HFF-Myc (cell line): ENCODE data around the gene FBXO3.
"Not testable (repeated sequence)": the region's sequence is repeated elsewhere in the genome, so short reads cannot be mapped to it uniquely, and the experiment has no call there.

Experiments
- DNase-seq: peaks from one replicate; pipeline ENCODE4 v3.0.0-alpha.2; 2011; ENCODE audit warnings: low read depth; ENCODE audit errors: extremely low read depth
- H3K4me3 ChIP-seq: replicated peaks from 2 replicates; pipeline ENCODE4 v1.5.1; 2011; ENCODE audit warnings: low read depth, mild to moderate bottlenecking, control low read depth, low read length
- TF ChIP-seq, protein P1 (sequence below): IDR thresholded peaks from 2 replicates; pipeline ENCODE4 v1.5.1; 2012; ENCODE audit warnings: mild to moderate bottlenecking, low read depth, low read length, control low read depth; ENCODE audit errors: missing control alignments

The FBXO3 gene

DNA sequence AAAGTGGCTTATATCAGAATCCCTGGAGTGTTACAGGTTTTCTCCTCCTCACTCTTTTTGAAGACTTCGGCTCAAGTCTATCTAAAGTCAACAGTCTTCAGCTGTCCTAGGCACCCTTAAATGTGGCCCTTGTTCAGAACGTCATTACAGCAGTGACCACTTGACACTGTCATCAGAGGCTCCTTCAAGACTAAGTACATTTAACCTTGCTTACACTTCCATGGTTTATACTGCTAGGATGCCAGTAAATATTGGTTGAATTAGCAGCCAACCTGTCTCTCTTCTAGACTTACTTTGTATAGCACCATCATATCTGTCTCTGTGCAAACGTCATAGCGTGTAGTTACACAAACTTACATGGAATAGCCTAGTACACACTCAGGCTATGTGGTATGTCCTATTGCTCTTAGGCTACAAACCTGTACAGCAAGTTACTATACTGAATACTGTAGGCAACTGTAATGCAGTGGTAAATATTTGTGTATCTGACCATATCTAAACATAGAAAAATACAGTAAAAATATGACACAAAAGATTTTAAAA lies 60.4 kb downstream of the FBXO3 start:
- no peak overlapping the region for H3K4me3 ChIP-seq
- TF ChIP-seq, protein P1, sequence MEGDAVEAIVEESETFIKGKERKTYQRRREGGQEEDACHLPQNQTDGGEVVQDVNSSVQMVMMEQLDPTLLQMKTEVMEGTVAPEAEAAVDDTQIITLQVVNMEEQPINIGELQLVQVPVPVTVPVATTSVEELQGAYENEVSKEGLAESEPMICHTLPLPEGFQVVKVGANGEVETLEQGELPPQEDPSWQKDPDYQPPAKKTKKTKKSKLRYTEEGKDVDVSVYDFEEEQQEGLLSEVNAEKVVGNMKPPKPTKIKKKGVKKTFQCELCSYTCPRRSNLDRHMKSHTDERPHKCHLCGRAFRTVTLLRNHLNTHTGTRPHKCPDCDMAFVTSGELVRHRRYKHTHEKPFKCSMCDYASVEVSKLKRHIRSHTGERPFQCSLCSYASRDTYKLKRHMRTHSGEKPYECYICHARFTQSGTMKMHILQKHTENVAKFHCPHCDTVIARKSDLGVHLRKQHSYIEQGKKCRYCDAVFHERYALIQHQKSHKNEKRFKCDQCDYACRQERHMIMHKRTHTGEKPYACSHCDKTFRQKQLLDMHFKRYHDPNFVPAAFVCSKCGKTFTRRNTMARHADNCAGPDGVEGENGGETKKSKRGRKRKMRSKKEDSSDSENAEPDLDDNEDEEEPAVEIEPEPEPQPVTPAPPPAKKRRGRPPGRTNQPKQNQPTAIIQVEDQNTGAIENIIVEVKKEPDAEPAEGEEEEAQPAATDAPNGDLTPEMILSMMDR = no peak
- no peak for DNase-seq

GRCh38 chr11:33713151-33713855 lies 61.0 kb downstream of the FBXO3 start:
- no peak for DNase-seq
- TF ChIP-seq, protein P1 = no peak

DNA sequence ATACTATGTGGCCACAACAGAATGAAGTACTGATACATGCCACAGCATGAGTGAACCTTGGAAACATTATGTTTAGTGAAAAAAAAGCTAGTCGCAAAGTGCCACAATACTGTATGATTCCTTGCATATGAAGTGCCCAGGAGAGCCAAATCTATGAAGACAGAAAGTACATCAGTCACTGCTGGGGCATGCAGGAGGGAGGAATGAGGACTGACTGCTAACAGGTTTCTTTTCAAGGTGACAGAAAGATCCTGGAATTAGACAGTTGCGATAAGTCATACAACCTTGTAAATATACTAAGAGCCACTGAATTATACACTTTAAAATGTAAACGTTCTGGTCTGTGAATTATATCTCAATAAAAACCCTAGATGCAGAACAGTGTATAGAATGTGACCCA lies 61.9 kb downstream of the FBXO3 start:
- no peak overlapping the region for H3K4me3 ChIP-seq
- TF ChIP-seq, protein P1 = no peak
- no peak for DNase-seq

More at GRCh38 chr11:33713151-33713855, 61.0 kb downstream of the FBXO3 start:
- no peak overlapping the region for H3K4me3 ChIP-seq

DNA sequence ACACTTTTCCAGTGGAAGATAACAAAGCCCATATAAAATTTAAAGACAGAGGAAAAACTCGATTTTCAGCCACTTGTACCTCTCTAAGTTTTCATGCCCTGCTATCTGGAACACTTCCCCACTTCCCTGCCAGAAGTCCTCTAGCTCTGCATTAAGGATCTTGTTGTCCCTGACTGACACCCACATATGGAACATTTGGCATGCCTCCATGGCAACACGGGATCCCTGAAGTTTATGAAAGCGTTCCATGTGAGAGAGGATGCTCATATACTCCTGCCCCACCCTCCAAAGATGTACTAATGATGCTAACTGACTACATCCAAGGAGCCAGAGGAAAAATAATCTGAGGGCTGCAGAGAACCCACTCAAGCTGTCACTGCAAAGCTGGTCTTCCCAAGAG lies 64.9 kb downstream of the FBXO3 start:
- no peak for DNase-seq
- TF ChIP-seq, protein P1 = no peak
- no peak overlapping the region for H3K4me3 ChIP-seq

GRCh38 chr11:33708985-33709384 lies 65.3 kb downstream of the FBXO3 start:
- TF ChIP-seq, protein P1 = no peak
- DNase-seq = no peak

GRCh38 chr11:33707831-33708230 lies 66.5 kb downstream of the FBXO3 start:
- not testable (repeated sequence) for H3K4me3 ChIP-seq, DNase-seq

More at GRCh38 chr11:33708985-33709384, 65.3 kb downstream of the FBXO3 start:
- no peak overlapping the region for H3K4me3 ChIP-seq

GRCh38 chr11:33706966-33707365 lies 67.4 kb downstream of the FBXO3 start:
- TF ChIP-seq, protein P1 = no peak

More at GRCh38 chr11:33706966-33707365, 67.4 kb downstream of the FBXO3 start:
- no peak for DNase-seq
- H3K4me3 ChIP-seq = no peak overlapping the region
